T-helper 1 cell treated with Interleukin-12 subunit alpha and Interleukin-12 subunit beta and Interleukin-4 antibody, amounts not matched to agents 30 μg/mL and 1 μg/mL, for 36 hours (primary cell): ENCODE results near the gene ARHGEF16.

Source experiments
- H3K27ac Mint-ChIP-seq: one replicate; pipeline ENCODE4 v1.8.0; 2021; ENCODE audit warnings: mild to moderate bottlenecking, mixed read lengths
- H3K27me3 Mint-ChIP-seq: one replicate; pipeline ENCODE4 v1.8.0; 2021; ENCODE audit warnings: low read depth, mixed read lengths
- H3K36me3 Mint-ChIP-seq: one replicate; pipeline ENCODE4 v1.8.0; 2021; ENCODE audit warnings: low read depth, mixed read lengths
- H3K4me1 Mint-ChIP-seq: one replicate; pipeline ENCODE4 v1.8.0; 2021; ENCODE audit warnings: low read depth, mixed read lengths
- H3K4me3 Mint-ChIP-seq: one replicate; pipeline ENCODE4 v1.8.0; 2021; ENCODE audit warnings: mild to moderate bottlenecking, moderate library complexity, mixed read lengths
- H3K9me3 Mint-ChIP-seq: one replicate; pipeline ENCODE4 v1.8.0; 2021; ENCODE audit warnings: mixed read lengths

Gene ARHGEF16

DNA sequence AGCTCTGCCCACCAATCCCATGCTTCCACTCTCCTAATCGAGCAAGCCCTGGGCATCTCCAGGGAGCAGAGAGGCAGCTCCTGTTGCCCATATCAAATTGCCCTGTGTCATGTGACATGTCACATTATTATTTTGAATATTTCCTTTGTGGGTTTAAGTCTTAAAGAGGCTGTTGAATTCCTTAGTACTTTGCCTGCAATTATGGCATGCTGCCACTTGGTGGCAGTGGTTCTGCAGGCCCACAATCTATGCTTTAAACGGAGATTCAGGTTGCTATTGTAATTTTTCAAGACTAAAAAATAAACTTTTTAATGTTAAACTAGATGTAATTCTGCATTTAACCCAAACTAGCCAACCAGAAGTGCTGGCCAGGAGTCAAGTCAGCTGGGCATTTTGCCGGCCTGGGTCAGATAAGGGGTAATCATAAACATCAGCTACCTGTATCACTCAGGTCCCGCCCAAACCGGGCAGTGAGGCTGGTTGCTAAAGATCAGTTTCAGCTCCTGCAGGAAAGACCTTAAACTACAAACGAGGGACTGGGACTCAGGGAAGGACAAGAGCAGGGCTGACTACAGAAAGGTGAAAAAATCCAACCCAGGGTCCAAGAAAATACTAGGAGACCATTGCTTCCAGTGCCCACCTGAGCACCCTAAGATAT, 37.3 kb upstream of the ARHGEF16 start:
- Mint-ChIP-seq H3K4me3 (no peak overlapping the region), H3K4me1 (no peaks in the 10 kb centered on the region), H3K27ac (no peak overlapping the region), H3K36me3 (no peaks in the 10 kb centered on the region), H3K9me3 (peaks cover 10% of the 10 kb centered on the region), H3K27me3 (no peaks in the 10 kb centered on the region)

DNA sequence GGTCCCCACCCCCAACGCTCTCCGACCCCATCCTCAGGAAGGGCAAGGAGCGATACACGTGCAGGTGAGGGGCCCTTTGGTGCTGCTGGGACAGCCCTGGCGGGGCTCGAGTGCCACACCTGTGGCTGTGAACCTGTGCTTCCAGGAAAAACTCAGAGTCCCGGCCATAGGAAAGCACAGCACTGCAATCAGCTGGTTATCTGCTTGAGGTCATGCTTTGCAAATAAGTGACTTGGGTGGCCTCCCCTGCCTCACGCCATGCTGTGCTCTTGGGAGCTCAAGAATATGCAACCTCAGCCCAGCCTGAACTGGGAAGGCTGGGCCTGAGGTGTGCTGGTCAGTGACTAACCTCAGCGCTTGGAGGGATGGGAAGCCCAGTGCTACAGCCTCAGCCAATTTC, 36.5 kb upstream of the ARHGEF16 start:
- no peak overlapping the region for H3K27ac Mint-ChIP-seq
- H3K9me3 Mint-ChIP-seq = peaks cover 10% of the 10 kb centered on the region
- H3K4me1 Mint-ChIP-seq = no peaks in the 10 kb centered on the region
- H3K27me3 Mint-ChIP-seq = no peaks in the 10 kb centered on the region
- H3K36me3 Mint-ChIP-seq = no peaks in the 10 kb centered on the region
- H3K4me3 Mint-ChIP-seq = no peak overlapping the region

GRCh38 chr1:3418600-3418999, 35.9 kb upstream of the ARHGEF16 start:
- no peak overlapping the region for H3K27ac Mint-ChIP-seq
- H3K9me3 Mint-ChIP-seq = peaks cover 10% of the 10 kb centered on the region

GRCh38 chr1:3419415-3420204, 34.9 kb upstream of the ARHGEF16 start:
- H3K9me3 Mint-ChIP-seq = peaks cover 10% of the 10 kb centered on the region
- no peak overlapping the region for H3K4me3 Mint-ChIP-seq
- H3K36me3 Mint-ChIP-seq = no peaks in the 10 kb centered on the region
- no peaks in the 10 kb centered on the region for H3K4me1 Mint-ChIP-seq
- no peak overlapping the region for H3K27ac Mint-ChIP-seq
- H3K27me3 Mint-ChIP-seq = no peaks in the 10 kb centered on the region

More at GRCh38 chr1:3418600-3418999, 35.9 kb upstream of the ARHGEF16 start:
- Mint-ChIP-seq H3K4me3 (no peak overlapping the region), H3K27me3 (no peaks in the 10 kb centered on the region), H3K36me3 (no peaks in the 10 kb centered on the region), H3K4me1 (no peaks in the 10 kb centered on the region)

DNA sequence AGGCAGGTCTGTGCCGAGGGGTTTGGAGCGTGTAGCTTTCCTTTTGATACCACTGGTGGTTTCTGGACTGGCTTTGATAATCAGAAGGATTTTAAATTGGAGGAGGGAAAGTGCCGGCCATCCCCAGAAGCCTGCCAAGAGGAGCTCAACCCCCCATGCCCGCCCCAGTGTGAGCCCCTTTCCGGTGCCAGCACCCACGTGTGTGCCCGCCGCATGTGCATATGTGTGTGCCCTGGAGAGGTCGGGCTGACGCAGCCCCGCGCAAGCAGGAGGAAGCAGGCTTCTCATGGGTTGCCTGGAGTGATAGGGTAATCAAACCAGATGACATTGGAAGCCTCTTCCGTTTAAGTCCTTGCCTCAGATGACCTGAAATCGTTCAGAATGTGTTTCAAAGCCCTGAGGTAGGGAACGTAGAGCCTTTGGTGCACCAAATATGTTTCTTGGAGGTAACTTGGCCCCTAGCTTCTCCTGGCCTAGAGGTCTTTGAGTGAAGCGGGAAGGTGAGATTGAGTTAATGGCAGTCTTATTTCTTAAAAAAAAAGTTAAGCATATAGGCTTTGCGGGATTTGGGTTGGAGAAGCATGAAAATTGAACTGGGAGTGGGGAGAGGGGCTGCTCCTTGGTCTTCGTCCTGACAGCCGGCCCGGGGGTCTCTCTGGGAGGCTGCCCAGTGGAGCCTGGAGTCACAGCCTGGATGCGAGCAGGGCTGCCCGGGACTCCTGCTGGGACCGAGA, 34.1 kb upstream of the ARHGEF16 start:
- H3K4me1 Mint-ChIP-seq = no peaks in the 10 kb centered on the region
- H3K27ac Mint-ChIP-seq = no peak overlapping the region
- peaks cover 10% of the 10 kb centered on the region for H3K9me3 Mint-ChIP-seq
- H3K36me3 Mint-ChIP-seq = no peaks in the 10 kb centered on the region
- H3K27me3 Mint-ChIP-seq = no peaks in the 10 kb centered on the region
- H3K4me3 Mint-ChIP-seq = no peak overlapping the region

- Mint-ChIP-seq H3K27ac (no peak overlapping the region), H3K4me3 (no peak overlapping the region), H3K27me3 (no peaks in the 10 kb centered on the region), H3K4me1 (no peaks in the 10 kb centered on the region), H3K36me3 (no peaks in the 10 kb centered on the region), H3K9me3 (no peaks in the 10 kb centered on the region)
These were observed 31.8 kb upstream of the ARHGEF16 start for GRCh38 chr1:3422638-3423037.

- Mint-ChIP-seq H3K4me1 (no peaks in the 10 kb centered on the region), H3K9me3 (no peaks in the 10 kb centered on the region), H3K27ac (no peak overlapping the region), H3K36me3 (no peaks in the 10 kb centered on the region), H3K27me3 (no peaks in the 10 kb centered on the region), H3K4me3 (no peak overlapping the region)
These were observed 31.1 kb upstream of the ARHGEF16 start for GRCh38 chr1:3423245-3423829.

DNA sequence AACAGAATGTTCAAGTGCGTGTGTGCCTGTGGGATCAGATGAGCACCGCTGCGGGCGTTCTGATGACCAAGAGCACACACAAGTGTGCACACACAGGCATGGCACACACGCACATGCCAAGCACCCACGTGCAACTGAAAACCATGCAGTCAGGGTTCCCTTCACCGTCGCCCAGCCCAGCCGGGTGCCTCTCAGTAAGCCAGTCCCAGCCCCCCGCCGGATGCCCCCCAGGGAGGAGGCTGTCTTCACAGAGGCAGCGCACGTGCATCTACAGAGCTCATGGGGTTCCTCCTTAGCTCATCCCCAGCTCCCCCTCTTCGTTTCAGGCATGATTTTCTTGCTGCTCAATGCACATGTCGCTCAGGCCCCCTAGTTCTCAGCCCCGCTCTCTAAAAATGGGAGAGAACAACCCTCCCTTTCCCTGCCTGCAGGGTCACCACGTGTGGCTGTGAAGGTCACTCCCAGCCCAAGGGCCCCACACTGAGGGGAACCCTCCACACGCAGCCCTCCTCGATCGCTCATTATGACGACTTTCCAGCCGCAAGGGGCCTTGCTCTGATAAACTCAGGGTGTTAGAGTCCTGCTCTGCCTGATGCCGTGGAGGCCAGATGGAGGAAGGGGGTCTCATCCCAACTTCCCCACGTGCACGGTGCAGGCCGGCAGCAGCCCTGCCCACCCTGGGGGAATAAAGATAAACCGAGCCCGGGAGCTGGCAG, 30.4 kb upstream of the ARHGEF16 start:
- H3K27me3 Mint-ChIP-seq = no peaks in the 10 kb centered on the region
- no peaks in the 10 kb centered on the region for H3K4me1 Mint-ChIP-seq
- no peaks in the 10 kb centered on the region for H3K9me3 Mint-ChIP-seq
- no peaks in the 10 kb centered on the region for H3K36me3 Mint-ChIP-seq
- no peak overlapping the region for H3K4me3 Mint-ChIP-seq
- H3K27ac Mint-ChIP-seq = no peak overlapping the region

GRCh38 chr1:3425486-3426215, 28.8 kb upstream of the ARHGEF16 start:
- no peaks in the 10 kb centered on the region for H3K9me3 Mint-ChIP-seq
- H3K4me1 Mint-ChIP-seq = no peaks in the 10 kb centered on the region
- no peaks in the 10 kb centered on the region for H3K27me3 Mint-ChIP-seq
- H3K36me3 Mint-ChIP-seq = no peaks in the 10 kb centered on the region
- no peak overlapping the region for H3K27ac Mint-ChIP-seq
- no peak overlapping the region for H3K4me3 Mint-ChIP-seq

DNA sequence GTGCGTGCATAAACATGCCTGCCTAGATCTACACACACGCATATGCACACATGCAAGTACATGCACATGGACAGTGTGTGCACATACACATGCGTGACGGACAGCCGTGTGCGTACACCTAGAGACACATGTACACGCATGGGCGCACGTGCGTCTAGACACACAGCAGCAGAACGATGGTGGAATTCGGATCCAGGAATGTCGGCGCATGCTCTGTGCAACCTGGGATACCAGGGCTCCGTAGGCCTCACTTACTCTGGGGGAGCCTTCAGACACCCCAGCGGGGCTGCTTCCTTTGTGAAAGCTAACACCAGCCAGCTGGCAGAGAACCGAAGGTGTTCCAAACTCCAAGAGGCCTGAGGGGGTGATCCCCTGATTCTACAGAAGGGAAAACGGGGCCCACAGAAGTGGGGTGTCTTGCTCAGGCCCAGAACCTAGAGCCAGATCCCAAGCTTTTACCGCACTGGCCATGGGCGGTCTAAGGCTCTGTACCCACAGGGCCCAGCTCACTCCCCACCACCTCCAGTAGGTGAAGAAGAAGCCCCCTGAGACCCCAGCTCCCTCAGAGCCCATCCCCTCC, 27.4 kb upstream of the ARHGEF16 start:
- H3K4me3 Mint-ChIP-seq = no peak overlapping the region
- no peaks in the 10 kb centered on the region for H3K27me3 Mint-ChIP-seq
- H3K27ac Mint-ChIP-seq = no peak overlapping the region
- no peaks in the 10 kb centered on the region for H3K36me3 Mint-ChIP-seq
- no peaks in the 10 kb centered on the region for H3K4me1 Mint-ChIP-seq
- H3K9me3 Mint-ChIP-seq = no peaks in the 10 kb centered on the region

- H3K4me3 Mint-ChIP-seq = no peak overlapping the region
These were observed 26.5 kb upstream of the ARHGEF16 start for GRCh38 chr1:3427711-3428704.

DNA sequence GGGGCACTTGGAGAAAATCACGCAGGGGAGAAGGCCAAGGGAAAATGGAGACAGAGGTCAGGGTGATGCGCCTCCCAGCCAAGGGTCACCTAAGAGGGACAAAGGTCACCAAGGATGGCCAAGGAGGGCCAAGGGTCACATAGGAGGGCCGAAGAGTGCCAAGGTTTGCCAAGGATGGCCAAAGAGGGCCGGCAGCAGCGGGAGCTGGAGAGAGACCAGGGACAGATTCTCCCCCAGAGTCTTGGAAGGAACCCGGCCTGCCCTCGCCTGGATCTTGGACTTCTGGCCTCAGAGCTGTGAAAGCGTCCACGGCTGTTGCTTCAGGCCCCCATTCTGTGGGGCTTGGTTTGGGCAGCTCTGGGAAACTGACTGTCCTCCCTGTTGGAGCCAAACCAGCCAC, 25.6 kb upstream of the ARHGEF16 start:
- Mint-ChIP-seq H3K36me3 (no peaks in the 10 kb centered on the region), H3K9me3 (no peaks in the 10 kb centered on the region), H3K27me3 (no peaks in the 10 kb centered on the region), H3K4me3 (no peak overlapping the region), H3K27ac (no peak overlapping the region), H3K4me1 (no peaks in the 10 kb centered on the region)

More at GRCh38 chr1:3427711-3428704, 26.5 kb upstream of the ARHGEF16 start:
- H3K27ac Mint-ChIP-seq = no peak overlapping the region
- no peaks in the 10 kb centered on the region for H3K27me3 Mint-ChIP-seq
- no peaks in the 10 kb centered on the region for H3K36me3 Mint-ChIP-seq
- H3K4me1 Mint-ChIP-seq = no peaks in the 10 kb centered on the region
- no peaks in the 10 kb centered on the region for H3K9me3 Mint-ChIP-seq
